Stimulated activated CD8-positive, alpha-beta memory T cell treated with anti-CD3 and anti-CD28 coated beads, Interleukin-7, amount 100 ng/mL, for 48 hours (primary cell): Measurements from ENCODE around the gene MICAL3.
"Not testable (repeated sequence)": the region's sequence is repeated elsewhere in the genome, so short reads cannot be mapped to it uniquely, and the experiment has no call there.

Source experiments
- DNase-seq, 2 donors: peaks; one replicate each; pipeline ENCODE4 v3.0.0-alpha.2; 2020; ENCODE audit warnings: low read depth in 1 of 2; ENCODE audit errors: extremely low read depth in 1 of 2

Gene MICAL3

GRCh38 chr22:18000441-18001039, 23.8 kb downstream of the MICAL3 start:
- DNase-seq = no peak

GRCh38 chr22:17999851-18000250, 24.5 kb downstream of the MICAL3 start:
- no peak for DNase-seq

GRCh38 chr22:17998913-17999312, 25.4 kb downstream of the MICAL3 start:
- DNase-seq = no peak

GRCh38 chr22:17997456-17997855, 26.9 kb downstream of the MICAL3 start:
- no peak for DNase-seq

- not testable (repeated sequence) for DNase-seq
These were observed 29.1 kb downstream of the MICAL3 start for GRCh38 chr22:17995256-17995655.

GRCh38 chr22:17994424-17995108, 29.8 kb downstream of the MICAL3 start:
- no peak for DNase-seq

- DNase-seq = not testable (repeated sequence)
These were observed 31.4 kb downstream of the MICAL3 start for GRCh38 chr22:17992976-17993375.

GRCh38 chr22:17991992-17992391, 32.4 kb downstream of the MICAL3 start:
- not testable (repeated sequence) for DNase-seq

GRCh38 chr22:17990942-17991341, 33.4 kb downstream of the MICAL3 start:
- DNase-seq = no peak

GRCh38 chr22:17990147-17990546, 34.2 kb downstream of the MICAL3 start:
- no peak for DNase-seq

GRCh38 chr22:17988800-17989513, 35.4 kb downstream of the MICAL3 start:
- no peak for DNase-seq

- DNase-seq = no peak
These were observed 38.8 kb downstream of the MICAL3 start for GRCh38 chr22:17985606-17986005.

- DNase-seq = not testable (repeated sequence)
These were observed 39.3 kb downstream of the MICAL3 start for GRCh38 chr22:17985071-17985470.

GRCh38 chr22:17984114-17984513, 40.2 kb downstream of the MICAL3 start:
- DNase-seq = no peak

GRCh38 chr22:17982572-17983141, 41.7 kb downstream of the MICAL3 start:
- DNase-seq = no peak

- no peak for DNase-seq
These were observed 42.9 kb downstream of the MICAL3 start for GRCh38 chr22:17981497-17981896.

- DNase-seq = no peak
These were observed 43.7 kb downstream of the MICAL3 start for GRCh38 chr22:17980638-17981051.

- no peak for DNase-seq
These were observed 44.3 kb downstream of the MICAL3 start for GRCh38 chr22:17980015-17980590.

GRCh38 chr22:17978027-17978426, 46.3 kb downstream of the MICAL3 start:
- DNase-seq = no peak

GRCh38 chr22:17977371-17977770, 47.0 kb downstream of the MICAL3 start:
- DNase-seq = no peak

GRCh38 chr22:17976121-17976520, 48.2 kb downstream of the MICAL3 start:
- DNase-seq = no peak
